GM18951 (cell line): ENCODE measurements around the gene COL4A1.

ENCODE experiments used
- POLR2A ChIP-seq: IDR thresholded peaks from 4 replicates; pipeline ENCODE4 v1.6.1; 2011; ENCODE audit warnings: mild to moderate bottlenecking; ENCODE audit not compliant: insufficient read length, insufficient read depth; ENCODE audit errors: extremely low read depth
- in situ Hi-C: fragments of 300-500 bp; cut with MboI; formaldehyde crosslinking; loops from one replicate; pipeline ENCODE4 v1.12.0; 2022; ENCODE audit warnings: low sequenced_read_pairs, mixed read lengths, inconsistent platforms; ENCODE audit not compliant: unreplicated experiment

Gene COL4A1

DNA sequence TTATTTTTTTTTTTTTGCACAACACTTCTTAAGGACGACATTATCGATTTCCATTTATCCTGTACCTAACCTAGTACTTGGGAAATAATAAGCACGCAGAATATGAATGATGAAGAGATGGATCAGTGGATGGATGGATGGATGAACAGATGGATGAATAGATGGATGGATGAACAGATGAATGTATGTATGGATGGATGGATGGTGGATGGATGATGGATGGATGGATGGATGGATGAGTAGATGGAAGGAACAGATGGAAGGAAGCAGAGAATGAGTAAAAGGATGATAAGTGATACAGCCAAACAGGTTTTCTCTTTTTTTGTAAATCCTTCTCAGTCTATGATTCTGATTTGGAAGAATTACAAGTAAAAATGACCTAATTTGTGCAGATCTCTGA is 166.9 kb downstream of the COL4A1 start:
- no peak for TF ChIP-seq POLR2A
- in situ Hi-C loops: no loop called here

DNA sequence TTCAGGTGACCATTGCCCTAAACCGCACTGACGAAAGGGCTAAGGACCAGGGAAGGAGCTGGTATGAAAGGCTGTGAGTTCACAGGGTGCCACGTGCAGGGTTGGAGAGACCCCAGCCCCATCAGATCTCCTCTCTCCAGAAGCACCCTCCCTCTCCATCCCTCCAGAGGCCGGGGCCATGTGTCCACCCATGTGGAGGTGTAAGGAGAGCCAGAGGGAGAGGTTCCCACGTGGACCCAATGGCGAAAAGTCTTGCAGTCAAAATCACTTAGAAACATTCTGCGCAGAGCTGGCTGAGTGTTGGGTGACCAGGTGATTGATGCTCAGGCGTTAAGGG is 168.3 kb downstream of the COL4A1 start:
- in situ Hi-C loops: no loop called here
- no peak for TF ChIP-seq POLR2A

DNA sequence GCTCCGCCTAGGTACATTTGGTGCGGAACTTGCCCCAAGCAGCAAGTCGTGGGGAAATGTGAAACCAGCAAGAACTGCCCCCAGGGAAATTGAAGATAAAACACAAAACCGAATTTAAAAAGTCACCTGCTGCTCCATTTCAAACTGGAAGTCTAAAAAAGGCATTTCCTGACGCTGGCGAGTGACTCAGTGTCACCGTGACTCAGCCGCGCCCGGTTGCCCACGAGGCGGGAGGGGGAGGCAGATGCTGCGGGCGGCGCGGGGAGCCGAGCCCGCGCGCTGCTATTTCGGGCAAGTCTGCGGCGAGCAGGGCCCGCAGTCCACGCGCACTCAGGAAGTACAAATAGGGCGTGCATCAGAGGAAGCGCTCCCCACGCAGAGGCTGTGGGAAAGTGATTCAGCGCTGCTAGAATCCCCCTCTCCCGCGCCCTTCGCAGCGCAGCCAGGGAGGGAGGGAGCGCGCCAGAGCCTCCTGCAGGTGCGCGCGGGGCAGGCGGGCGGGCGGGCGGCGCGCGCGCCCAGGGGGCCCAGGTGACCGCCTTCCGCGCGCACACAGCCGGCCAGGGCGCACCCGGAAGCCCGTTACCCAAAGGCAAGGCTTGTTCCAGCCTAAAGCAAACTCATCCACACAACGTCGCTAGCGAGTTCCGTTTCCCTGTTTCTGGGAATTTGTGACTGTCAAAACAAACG is 168.8 kb downstream of the COL4A1 start:
- in situ Hi-C loops: no loop called here
- TF ChIP-seq POLR2A: peak; percentile 22

DNA sequence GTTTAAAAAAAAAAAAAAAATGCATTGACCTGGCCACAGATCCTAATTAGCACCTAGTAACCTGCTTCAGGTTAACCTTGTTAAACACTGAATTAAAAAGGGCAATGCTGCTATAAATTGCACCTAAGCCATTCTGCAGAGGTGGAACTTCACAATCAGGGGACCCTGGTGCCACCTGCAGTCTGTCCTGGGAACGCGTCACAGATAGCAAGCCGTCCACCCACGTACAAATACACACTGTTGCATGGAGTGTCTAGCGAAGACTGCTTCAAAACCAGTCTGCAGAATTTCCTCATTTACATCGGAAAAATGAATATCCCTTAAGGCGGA is 169.3 kb downstream of the COL4A1 start:
- in situ Hi-C loops: no loop called here
- TF ChIP-seq POLR2A: no peak

DNA sequence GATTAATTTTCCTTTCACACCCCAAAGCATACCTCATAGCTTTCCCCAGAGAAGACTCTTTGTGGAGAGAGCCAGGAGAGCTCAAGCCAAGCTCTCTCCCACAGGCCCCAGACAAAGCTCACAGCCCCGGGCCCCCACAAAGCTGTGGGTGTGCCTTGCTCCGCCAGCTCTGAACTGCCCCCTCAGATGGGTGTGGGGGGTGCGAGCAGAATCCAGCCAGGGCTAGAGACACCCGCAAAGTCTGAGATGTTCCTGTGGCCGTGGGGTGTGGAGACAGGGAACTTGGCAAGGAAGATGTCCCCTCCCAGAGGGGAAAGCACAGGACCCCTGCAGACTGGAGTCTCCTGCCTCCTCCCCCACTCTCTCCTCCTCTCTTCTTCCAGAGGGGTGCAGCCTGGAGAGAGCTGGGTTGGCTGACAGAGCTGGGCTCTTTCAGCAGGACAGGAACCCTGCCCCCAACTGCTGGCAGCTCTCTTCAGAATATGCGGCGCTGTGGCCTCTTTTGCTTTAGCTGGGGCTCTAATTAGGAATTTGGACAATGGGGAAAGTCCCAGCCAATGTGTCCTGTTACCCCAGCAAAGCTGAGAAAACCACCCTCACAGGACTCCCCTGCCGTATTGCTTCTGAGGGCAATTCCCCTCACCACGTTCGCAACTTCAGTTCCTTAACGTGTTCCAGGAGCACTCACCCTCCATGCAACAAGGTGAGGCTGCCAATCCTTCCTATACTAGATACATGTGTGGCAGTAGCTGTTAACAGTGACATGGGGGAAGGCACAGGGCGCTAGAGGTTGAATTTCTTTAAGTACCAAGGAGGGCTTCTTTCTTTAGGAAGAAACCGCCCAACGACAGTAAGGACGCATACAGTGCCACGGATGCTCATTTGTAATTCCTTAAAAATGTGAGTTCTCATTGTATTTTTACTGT is 170.0 kb downstream of the COL4A1 start:
- in situ Hi-C loops: no loop called here
- no peak for TF ChIP-seq POLR2A

DNA sequence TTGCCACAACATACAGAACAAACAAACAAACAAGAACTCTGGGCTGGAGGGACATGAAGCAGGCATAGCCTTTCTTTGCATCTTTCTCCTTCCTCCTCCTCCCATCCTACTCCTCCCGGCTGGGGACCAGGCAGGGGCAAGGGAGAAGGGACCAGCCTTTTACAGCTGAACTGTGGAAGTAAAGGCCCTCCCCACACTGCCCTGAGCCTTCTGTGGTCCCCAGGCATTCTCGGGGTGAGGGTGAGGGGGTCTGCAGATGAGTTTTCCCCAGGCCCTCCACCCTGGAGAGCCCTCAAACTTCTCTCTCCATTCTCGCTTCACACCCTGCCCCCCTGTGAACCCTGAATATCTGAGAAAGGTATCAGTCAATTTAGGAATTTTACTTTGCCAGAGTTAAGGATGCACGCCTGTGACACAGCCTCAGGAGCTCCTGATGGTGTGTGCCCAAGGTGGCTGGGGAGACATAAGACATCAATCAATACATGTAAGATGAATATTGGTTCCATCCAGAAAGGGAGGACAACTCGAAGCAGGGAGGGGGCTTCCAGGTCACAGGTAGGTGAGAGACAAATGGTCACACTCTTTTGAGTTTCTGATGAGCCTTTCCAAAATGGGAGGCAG is 170.9 kb downstream of the COL4A1 start:
- in situ Hi-C loops: no loop called here
- TF ChIP-seq POLR2A: no peak

DNA sequence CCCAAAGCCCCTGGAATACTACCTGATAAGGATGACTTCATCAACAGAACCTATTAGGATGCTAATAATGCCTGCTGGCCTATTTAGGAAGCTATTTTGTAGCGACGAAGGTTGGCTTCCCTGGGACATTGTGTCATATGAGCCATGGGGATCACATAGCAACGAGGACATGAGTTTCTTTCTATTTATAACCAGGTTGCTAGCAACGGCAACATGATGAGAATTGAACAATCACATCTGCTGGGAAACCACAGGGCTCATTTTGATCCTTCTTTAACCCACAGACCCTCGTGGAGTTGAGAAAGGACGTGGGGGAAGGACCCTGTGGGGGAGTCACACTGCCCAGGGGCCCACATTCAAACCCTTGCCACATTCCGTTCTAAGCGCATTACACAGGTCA is 172.2 kb downstream of the COL4A1 start:
- TF ChIP-seq POLR2A: no peak
- in situ Hi-C loops: no loop called here

DNA sequence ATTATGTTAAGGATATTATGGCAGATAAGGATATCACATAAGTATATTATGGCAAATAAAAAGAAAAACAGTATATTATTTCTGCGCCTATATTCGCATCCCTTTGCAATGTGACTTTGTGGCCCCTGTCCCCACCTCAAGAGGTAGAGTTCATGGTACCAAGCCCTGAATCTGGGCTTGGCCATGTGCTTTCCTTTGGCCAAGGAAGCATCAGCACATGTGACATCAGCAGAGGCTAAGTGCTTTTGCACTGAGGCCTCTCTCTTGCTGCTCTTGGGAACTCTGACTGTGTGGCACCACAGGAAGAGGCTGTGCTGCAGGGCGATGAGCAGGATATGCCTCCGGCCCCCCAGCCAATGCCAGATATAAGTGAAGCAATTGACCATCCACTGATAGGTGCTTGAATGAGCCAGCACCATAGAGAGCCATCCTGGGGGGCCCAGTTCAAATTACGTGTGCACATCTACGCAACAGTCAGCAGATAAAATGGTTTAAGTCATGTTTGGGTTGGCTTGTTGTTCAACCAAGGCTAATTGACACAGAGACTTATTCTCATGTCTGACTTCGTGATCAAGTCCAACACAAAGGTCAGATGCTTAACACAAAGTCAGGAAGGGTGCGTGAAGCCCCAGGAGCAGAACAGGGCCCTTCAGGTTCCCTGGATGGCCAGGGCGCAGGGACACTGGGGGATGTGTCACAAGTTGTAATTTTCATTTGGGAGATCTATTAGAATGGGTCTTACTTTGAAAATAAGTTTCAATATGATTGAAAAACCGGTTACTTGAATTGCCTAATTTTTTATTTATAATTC is 173.3 kb downstream of the COL4A1 start:
- TF ChIP-seq POLR2A: no peak
- in situ Hi-C loops: no loop called here

DNA sequence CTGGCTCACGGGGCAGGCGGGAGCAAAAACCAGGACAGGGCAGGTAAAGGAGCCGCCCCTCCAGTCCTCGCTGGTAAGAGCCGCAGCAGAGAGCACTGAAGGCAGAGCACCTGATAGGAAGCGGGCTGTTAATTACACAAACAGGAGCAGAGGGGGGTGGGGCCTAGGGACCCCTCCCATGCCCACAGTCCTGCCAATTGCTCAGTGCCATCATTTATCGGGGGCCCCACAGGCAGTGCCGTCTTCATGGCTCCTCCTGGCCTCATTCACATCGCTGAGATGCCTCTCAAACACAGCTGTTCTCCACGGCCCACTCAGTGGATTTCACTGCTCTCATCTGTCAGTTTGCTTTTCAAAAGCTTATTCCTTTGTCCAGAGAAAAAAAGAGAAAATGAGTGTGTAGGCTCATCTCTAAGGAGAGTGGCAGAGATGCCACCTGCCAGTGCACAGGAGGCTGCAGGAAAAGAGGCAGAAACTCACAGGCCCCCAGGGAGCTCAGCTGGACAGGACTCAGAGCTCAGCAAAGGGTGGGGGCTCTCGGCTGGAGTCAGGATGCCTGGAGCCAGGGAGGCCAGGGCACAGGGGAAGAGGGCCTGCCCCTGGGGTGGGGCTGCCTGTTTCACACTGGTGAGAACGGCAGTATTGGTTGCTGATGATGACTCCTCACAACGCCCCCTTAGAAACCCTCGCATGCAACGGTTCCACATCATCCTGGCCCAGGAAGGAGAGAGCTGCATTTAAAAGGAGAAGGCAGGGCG is 174.6 kb downstream of the COL4A1 start:
- in situ Hi-C loops: no loop called here

DNA sequence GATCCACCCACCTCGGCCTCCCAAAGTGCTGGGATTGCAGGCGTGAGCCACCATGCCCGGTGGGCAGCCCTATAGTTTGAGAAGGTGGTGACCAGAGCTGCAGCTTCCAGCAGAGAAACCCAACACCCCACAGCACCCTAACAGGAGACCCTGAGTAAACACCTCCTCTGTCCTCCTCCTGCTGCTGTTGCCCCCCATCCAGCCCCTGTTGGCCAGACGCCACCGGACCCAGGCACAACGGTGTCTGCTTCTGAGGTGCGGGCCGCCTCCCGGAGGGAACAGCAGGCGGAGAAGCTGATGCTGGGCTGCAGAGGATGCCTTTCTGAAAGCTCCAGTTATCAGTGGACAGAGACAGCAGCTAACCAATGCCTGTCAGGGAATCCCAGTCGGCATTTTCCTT is 175.5 kb downstream of the COL4A1 start:
- TF ChIP-seq POLR2A: no peak
- in situ Hi-C loops: no loop called here

More for the DNA sequence above, 174.6 kb downstream of the COL4A1 start:
- no peak for TF ChIP-seq POLR2A

DNA sequence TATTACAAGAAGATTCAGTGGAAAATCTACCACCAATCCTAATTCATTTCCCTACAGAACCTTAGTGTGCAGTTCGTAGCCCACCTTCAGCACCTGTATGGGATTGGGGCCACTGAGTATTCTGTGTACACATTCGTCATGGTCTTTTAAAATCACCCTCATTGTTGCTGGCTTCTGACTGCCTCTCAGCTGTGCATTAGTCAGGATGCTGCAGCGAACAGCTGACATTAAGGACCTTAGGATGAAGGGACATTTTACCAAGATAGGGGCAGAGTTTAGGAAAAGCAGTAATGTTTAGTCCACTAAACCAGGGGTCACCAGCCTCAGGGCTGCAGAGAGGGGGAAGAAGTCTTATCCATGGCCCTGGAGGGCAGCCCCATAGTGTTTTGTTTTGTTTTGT is 176.5 kb downstream of the COL4A1 start:
- TF ChIP-seq POLR2A: no peak
- in situ Hi-C loops: no loop called here

DNA sequence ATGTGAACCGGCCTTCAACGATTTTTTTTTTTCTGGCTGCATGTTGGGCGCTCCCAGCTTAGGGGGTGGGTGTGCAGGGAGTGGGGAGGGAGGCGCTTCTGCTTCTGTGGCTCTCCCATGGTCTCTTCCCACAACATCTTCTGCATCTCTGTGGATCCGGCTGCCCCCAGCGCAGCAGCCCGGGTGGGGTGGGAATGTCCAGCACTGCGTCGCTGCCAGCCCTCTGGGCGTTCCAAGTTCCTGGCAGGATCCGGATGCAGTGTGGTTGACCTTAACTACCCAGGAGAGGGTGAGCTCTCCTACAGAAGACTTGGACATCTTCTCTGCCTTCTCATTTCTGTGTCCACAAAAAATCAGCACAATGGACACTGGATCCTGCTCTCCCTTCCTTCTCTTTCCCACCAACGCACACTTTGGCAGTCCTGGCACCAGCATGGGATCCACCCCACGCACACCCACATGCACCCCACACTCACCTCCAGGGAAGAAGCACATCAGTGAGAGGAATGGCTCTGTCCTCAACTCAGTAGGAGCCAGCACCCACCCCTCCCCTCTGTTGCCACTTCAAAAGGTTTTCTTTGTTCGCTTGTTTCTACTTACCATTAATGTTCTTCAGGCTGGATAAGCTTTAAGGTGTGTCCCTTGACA is 177.3 kb downstream of the COL4A1 start:
- TF ChIP-seq POLR2A: no peak
- in situ Hi-C loops: no loop called here
